Activated naive CD8-positive, alpha-beta T cell treated with anti-CD3 and anti-CD28 coated beads, Interleukin-2, amount 50 U/mL, for 16 hours (primary cell): ENCODE measurements around the gene GSTM2.

Source experiments
- DNase-seq: peaks from one replicate; pipeline ENCODE4 v3.0.0-alpha.2; 2020; ENCODE audit warnings: low read depth, low spot score

GSTM2 gene

GRCh38 chr1:109629372-109630030, 38.4 kb upstream of the GSTM2 start:
- no peak for DNase-seq

GRCh38 chr1:109630081-109630897, 37.6 kb upstream of the GSTM2 start:
- no peak for DNase-seq

DNA sequence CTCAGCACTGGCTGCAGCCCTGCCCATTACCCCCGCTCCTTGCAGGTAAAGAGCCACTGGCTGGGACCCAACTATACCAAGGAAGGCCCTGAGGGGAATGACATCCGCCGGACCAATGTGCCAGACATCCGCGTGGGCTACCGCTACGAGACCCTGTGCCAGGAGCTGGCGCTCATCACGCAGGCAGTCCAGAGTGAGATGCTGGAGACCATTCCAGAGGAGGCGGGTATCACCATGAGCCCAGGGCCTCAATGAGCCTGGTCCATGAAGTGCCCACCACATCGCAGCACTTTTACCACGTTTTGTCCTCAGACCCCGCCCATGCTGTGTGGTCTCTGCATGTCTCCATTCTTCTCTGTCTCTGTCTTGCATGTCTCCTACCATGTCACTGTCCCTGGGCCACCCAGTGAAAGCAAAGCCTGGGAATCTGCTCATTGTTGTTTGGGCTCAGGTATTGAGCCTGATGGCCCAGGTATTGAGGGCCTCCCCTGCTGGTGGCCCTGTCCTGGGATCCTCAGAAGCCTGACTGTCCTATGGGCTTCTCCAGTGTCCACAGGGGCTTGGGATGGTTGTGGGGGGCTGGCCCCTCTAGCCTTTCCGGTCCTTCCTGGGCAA, 36.9 kb upstream of the GSTM2 start:
- DNase-seq, result no peak

DNA sequence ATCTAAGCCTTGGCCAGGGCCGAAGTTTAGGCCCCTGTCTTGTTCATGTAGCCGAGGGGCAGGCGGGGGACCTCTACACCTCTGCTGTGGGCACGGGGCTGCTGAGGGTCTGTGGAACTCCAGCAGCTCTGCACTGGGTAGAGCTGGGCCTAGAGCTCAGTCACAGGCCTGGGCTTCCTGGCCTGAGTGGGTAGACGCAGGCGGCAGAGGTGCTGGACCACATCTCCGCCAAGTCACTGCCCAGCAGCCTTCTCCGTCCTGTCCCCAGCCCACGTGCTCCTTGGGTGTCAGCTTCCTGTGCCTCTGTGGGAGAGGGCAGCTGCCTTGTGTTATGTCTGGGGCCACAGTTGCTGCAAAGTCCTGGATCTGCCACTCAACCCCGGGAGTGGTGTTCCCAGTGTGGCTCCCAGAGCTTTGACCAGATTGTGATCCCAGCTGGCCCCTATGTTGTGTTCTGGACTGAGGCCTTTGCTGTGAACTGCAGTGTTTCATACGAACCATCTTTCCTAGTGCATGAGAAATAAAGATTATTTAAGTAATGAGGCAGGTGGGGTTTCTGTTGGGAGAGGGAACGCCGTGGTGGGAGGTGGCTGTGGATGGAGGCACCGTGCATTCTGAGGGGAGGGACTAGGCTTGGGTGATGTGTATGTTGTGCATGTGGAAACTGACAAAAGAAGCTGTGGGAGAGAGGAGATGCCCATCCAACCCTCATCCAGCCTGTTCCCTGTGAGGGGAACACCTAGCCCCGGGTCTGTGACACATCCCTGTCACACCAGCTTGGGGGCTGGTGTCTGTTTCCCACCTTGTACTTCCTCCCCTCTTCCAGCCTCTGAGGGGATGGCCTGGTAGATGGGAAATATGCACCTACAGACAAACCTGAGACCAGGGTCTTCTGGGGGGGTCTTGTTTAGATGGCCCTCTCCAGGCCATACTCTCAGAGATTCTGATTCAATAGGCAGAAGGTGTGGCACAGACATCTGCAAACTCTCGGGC, 36.0 kb upstream of the GSTM2 start:
- no peak for DNase-seq

DNA sequence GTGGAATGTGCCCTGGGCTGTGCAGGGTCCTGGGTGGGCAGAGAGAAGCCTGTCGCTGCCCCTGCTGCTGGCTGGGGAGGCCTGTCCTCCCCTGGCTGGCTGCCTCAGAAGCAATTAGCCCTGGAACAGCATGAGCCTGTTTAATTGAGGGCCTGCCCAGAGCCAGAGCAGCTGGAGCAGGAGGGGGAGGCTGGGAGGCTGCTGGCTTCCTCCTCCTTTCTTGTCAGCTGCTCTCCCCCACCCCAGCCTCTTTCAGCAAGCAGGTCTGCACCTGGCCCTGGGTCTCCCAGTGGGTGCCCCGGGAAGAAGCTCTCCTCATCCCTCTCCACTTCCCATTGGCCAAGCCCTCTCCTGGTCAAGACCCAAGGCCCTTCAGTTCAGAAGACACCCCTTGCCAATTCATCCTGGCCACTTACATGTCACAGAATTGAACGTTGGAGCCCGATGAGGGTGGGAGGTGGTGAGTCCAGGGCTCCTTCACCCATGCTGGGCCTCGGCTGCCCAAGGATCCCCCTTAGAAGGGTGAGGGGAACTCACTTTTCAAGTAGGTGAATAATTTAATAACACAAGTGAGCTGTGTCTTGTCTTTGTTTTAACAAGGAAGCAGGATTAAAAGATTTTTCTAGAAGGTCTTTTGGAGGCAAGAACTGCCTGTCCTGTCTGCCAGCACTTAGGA, 35.0 kb upstream of the GSTM2 start:
- no peak for DNase-seq

- no peak for DNase-seq
These were observed 33.6 kb upstream of the GSTM2 start for GRCh38 chr1:109634292-109634691.

- DNase-seq, result no peak
These were observed 32.8 kb upstream of the GSTM2 start for GRCh38 chr1:109634771-109635750.

GRCh38 chr1:109635862-109636200, 32.0 kb upstream of the GSTM2 start:
- DNase-seq, result no peak

GRCh38 chr1:109636201-109636952, 31.5 kb upstream of the GSTM2 start:
- no peak for DNase-seq

- no peak for DNase-seq
These were observed 30.4 kb upstream of the GSTM2 start for GRCh38 chr1:109637446-109637845.

DNA sequence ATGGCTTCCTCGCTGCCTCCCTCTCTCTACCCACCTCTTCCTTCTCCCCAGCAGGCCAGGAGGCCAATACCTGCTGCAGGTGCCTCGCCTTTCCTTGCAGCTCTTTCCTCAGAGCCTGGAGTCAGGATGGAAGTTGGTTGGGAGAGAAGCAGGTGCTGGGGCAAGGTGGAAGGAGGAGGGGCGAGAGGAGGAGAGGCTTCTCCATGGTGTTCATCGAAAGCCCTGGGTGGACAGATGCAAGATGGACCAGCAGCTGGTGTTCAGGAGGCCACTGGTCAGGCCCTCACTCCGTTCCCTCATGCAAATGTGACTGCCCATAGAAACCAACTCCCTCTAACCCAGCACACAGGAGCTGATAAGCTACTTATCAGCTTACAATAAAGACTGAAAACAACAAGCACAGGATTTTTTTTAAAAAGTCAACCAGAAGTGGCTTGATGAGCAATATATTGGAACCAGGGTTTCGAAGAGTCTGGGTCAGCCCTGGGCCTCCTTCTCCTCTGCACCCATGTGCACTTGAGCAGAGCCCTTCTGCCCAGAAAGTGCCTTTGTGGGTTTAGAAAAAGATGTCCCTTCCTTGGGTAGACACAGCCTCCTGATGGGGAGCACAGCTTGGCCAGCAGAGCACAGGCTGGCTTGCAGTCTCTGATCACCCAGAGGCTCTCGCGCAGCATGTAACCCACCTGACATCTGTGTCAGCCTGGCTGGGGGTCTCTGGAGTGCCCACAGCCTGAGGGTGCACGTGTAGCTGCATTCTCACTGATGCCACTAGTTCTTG, 28.6 kb upstream of the GSTM2 start:
- DNase-seq, result no peak

DNA sequence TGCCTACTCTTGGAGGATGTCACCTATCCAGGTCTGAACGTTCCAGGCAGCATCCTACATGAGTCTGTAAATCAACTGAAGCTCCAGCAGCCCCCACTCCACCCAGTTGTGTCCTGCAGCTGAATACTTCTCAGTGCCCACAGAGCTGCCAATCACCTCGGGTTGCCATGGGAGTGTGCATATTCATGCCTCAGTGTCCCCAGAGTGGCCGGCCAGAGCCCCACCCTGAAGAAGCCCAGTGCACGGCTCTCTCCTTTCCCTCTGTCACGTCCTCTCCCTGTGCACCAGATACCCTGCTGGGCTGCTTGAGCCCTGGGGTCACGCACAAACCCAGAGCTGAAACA, 28.0 kb upstream of the GSTM2 start:
- DNase-seq, result no peak

DNA sequence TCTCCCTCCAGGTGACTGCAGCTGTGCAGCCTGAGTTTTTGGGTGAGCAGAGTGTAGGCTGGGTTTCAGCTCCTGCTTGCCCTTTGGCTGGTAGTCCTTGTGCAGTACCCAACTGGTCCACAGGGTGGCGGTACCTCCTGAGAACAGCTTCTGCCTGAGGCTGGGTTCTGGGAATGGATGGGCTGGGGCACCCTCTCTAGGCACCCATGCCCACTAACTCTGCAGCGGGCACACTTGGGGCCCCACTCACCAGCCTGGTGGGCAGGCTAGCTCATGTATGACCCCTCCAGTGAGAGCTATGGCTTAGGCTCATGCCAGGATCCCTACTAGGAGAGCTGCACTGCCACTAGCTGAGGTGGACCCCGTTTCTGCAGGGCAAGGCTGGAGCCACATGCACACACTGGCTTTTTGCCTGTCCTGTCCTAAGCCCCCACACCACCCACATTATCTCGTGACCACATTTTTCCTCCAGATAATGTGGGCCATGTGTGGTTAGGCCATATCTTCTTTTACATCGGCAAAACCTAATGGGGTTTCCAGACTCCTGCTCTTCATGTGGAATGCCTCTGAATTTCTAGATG, 27.5 kb upstream of the GSTM2 start:
- DNase-seq, result peak; percentile 88

DNA sequence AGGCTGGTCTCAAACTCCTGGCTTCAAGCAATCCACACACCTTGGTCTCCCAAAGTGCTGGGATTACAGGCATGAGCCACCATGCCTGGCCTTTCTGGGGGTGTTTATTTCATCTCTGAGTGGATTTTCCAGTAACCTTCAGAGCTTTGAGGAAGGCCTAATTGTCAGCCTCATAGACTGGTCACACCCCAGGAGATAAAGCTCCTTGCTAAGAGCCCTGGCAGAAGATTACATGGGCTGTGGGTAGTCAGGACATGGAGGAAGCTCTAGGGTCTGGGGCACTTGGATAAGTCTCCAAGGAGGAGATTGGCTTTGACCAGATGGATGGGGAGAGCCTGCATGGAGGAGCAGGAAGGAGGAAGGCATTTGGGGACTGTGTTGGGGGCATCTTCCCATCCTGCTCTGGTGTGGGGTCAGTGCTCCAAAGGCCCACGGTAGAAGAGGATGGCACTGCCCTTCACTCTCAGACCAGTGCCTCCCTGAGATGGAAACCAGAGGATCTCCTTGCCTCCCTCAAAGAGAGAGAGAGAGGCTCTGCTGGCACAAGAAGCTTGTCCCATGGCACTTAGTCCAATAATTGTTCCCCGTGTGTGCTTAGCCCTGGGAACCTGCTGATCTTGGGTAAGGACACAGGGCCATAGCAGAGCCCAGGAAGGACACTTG, 26.6 kb upstream of the GSTM2 start:
- DNase-seq, result no peak

DNA sequence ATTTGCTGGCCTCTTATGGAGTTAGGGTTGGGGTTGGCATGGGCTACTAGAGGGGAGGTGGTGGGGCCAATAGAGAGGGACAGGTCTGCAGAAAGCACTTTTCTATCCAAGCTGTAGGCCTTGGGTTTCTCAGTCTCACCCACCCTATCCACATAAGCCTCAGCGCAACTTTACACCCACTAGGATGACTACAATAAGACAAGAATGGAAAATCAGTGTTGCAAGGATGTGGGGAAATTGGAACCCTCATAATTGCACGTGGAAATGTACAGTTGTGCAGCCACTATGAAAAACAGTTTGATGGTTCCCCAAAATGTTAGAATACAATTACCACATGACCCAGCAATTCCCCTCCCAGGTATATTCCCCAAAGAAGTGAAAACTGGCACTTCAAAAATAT, 26.0 kb upstream of the GSTM2 start:
- no peak for DNase-seq

DNA sequence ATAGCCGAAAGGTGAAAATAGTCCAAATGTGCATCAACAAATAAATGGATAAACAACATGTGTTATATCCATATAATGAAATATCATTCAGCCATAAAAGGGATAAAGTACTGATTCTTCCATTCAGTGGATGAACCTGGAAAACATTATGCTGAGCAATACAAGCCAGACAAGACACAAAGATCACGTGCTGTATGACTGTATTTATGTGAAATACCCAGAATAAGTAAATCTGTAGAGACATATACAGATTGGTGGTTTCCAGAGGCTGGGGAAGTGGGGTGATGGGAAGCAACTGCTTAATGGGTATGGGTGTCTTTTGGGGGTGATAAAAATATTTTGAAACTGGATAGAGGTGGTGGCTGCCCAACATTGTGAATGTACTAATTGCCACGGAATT, 25.2 kb upstream of the GSTM2 start:
- DNase-seq, result no peak

GRCh38 chr1:109643385-109644230, 24.2 kb upstream of the GSTM2 start:
- peak; percentile 77 for DNase-seq
